OCI-LY1 (cell line): ENCODE results near the gene TSKS.

Source experiments
- H2AFZ ChIP-seq: fragments of 200-600 bp; sonication (generic), shearing (Covaris generic); 2 replicates; pipeline ENCODE4 v1.6.0; 2014; ENCODE audit warnings: antibody characterized with exemption, mild to moderate bottlenecking, low read length
- H3F3A ChIP-seq: fragments of 200-600 bp; sonication (generic), shearing (Covaris generic); 2 replicates; pipeline ENCODE4 v1.6.0; 2014; ENCODE audit warnings: mild to moderate bottlenecking, antibody characterized with exemption, low read length, moderate library complexity; ENCODE audit not compliant: insufficient read depth
- H3K27ac ChIP-seq: fragments of 200-600 bp; sonication (generic); 2 replicates; pipeline ENCODE4 v1.5.1; 2014; ENCODE audit warnings: low read length, mixed run types, mild to moderate bottlenecking, low read depth; ENCODE audit not compliant: poor library complexity, severe bottlenecking
- H3K27me3 ChIP-seq: fragments of 200-600 bp; sonication (generic); 2 replicates; pipeline ENCODE4 v1.6.0; 2014; ENCODE audit warnings: antibody characterized with exemption, mild to moderate bottlenecking, low read length, moderate library complexity; ENCODE audit not compliant: insufficient read depth
- H3K36me3 ChIP-seq: fragments of 200-600 bp; sonication (generic); 2 replicates; pipeline ENCODE4 v1.6.1; 2014; ENCODE audit warnings: mild to moderate bottlenecking, antibody characterized with exemption, low read length, moderate library complexity, mixed read lengths; ENCODE audit not compliant: insufficient read depth
- H3K4me1 ChIP-seq: fragments of 200-600 bp; sonication (generic); 2 replicates; pipeline ENCODE4 v1.5.1; 2014; ENCODE audit warnings: mild to moderate bottlenecking, low read length, moderate library complexity; ENCODE audit not compliant: insufficient read depth, severe bottlenecking
- H3K4me2 ChIP-seq: fragments of 200-600 bp; sonication (generic), shearing (Covaris generic); 2 replicates; pipeline ENCODE4 v1.6.1; 2014; ENCODE audit warnings: low read length
- H3K4me3 ChIP-seq: fragments of 200-600 bp; sonication (generic); 2 replicates; pipeline ENCODE4 v1.5.1; 2014; ENCODE audit warnings: low read length, low read depth, mild to moderate bottlenecking, mixed read lengths; ENCODE audit not compliant: poor library complexity, severe bottlenecking
- H3K79me2 ChIP-seq: fragments of 200-600 bp; shearing (Covaris generic); 2 replicates; pipeline ENCODE4 v1.6.1; 2016; ENCODE audit warnings: mixed run types, low read length, mixed read lengths; ENCODE audit not compliant: insufficient read depth
- H3K9ac ChIP-seq: fragments of 200-600 bp; sonication (generic), shearing (Covaris generic); 2 replicates; pipeline ENCODE4 v1.6.1; 2014; ENCODE audit warnings: mild to moderate bottlenecking, low read length, mixed read lengths
- H3K9me2 ChIP-seq: fragments of 200-600 bp; sonication (generic), shearing (Covaris generic); 2 replicates; pipeline ENCODE4 v1.6.1; 2014; ENCODE audit warnings: low read depth, mild to moderate bottlenecking, low read length, mixed read lengths
- H3K9me3 ChIP-seq: fragments of 200-600 bp; shearing (Covaris generic); 2 replicates; pipeline ENCODE4 v1.6.1; 2014; ENCODE audit warnings: low read length, mixed read lengths
- H4K20me1 ChIP-seq: fragments of 200-600 bp; sonication (generic), shearing (Covaris generic); 2 replicates; pipeline ENCODE4 v1.6.0; 2016; ENCODE audit warnings: mild to moderate bottlenecking, low read length; ENCODE audit not compliant: insufficient read depth
- CTCF ChIP-seq: fragments of 200-600 bp; sonication (generic), shearing (Covaris generic); IDR thresholded peaks from 2 replicates; pipeline ENCODE4 v1.5.1; 2017; ENCODE audit warnings: mild to moderate bottlenecking, antibody characterized with exemption, low read length, moderate library complexity, mixed read lengths
- EZH2 ChIP-seq: fragments of 200-600 bp; sonication (generic), shearing (Covaris generic); IDR thresholded peaks from 2 replicates; pipeline ENCODE4 v1.8.0; 2017; ENCODE audit warnings: borderline replicate concordance, mixed run types, mild to moderate bottlenecking, antibody characterized with exemption, low read length, moderate library complexity, mixed read lengths

TSKS gene

GRCh38 chr19:49772850-49773432 lies 9.8 kb upstream of the TSKS start:
- H3K27ac ChIP-seq, result no peak overlapping the region
- no peak overlapping the region for H2AFZ ChIP-seq
- H3K4me3 ChIP-seq, result no peak overlapping the region
- no peaks in the 10 kb centered on the region for H3K9me3 ChIP-seq
- peaks cover 16% of the 10 kb centered on the region for H3K4me1 ChIP-seq
- H3K27me3 ChIP-seq, result no peaks in the 10 kb centered on the region
- H3K4me2 ChIP-seq, result no peak overlapping the region
- no peaks in the 10 kb centered on the region for H3F3A ChIP-seq
- no peaks in the 10 kb centered on the region for H3K79me2 ChIP-seq
- no peak overlapping the region for H3K9ac ChIP-seq
- no peaks in the 10 kb centered on the region for H4K20me1 ChIP-seq
- TF ChIP-seq EZH2, result no peak
- no peak for TF ChIP-seq CTCF
- H3K36me3 ChIP-seq, result peaks cover 12% of the 10 kb centered on the region
- H3K9me2 ChIP-seq, result no peaks in the 10 kb centered on the region

GRCh38 chr19:49771674-49772139 lies 8.6 kb upstream of the TSKS start:
- H3F3A ChIP-seq, result no peaks in the 10 kb centered on the region
- peaks cover 21% of the 10 kb centered on the region for H3K4me1 ChIP-seq
- H3K4me2 ChIP-seq, result no peak overlapping the region
- H3K9ac ChIP-seq, result no peak overlapping the region
- no peaks in the 10 kb centered on the region for H3K9me2 ChIP-seq
- no peaks in the 10 kb centered on the region for H3K9me3 ChIP-seq
- H3K4me3 ChIP-seq, result no peak overlapping the region
- H3K27me3 ChIP-seq, result no peaks in the 10 kb centered on the region
- no peak overlapping the region for H2AFZ ChIP-seq
- no peaks in the 10 kb centered on the region for H4K20me1 ChIP-seq
- TF ChIP-seq EZH2 (no peak), CTCF (no peak)
- peaks cover 12% of the 10 kb centered on the region for H3K36me3 ChIP-seq
- H3K79me2 ChIP-seq, result peaks cover 9% of the 10 kb centered on the region
- no peak overlapping the region for H3K27ac ChIP-seq

- H3K36me3 ChIP-seq, result no peaks in the 10 kb centered on the region; the same call in 1 of the 2 replicates
- H3K9me2 ChIP-seq, result no peaks in the 10 kb centered on the region
- H3K27ac ChIP-seq, result no peak overlapping the region
- H3K9me3 ChIP-seq, result no peaks in the 10 kb centered on the region
- peaks cover 9% of the 10 kb centered on the region for H3K79me2 ChIP-seq
- no peak overlapping the region for H3K4me3 ChIP-seq
- no peaks in the 10 kb centered on the region for H3F3A ChIP-seq
- no peak for TF ChIP-seq CTCF
- no peak overlapping the region for H3K9ac ChIP-seq
- H3K27me3 ChIP-seq, result no peaks in the 10 kb centered on the region
- H2AFZ ChIP-seq, result no peak overlapping the region
- H3K4me1 ChIP-seq, result peaks cover 27% of the 10 kb centered on the region
- no peaks in the 10 kb centered on the region for H4K20me1 ChIP-seq
- H3K4me2 ChIP-seq, result no peak overlapping the region
Observed at GRCh38 chr19:49770529-49770928, 7.4 kb upstream of the TSKS start.
